HFFc6 (cell line): ENCODE results near the gene AMT. TPM values are rescaled to one million over a fixed set of nuclear protein-coding genes. Genes with fewer than 3 reads are reported as not detected.
"Not testable (repeated sequence)": the region's sequence is repeated elsewhere in the genome, so short reads cannot be mapped to it uniquely, and the experiment has no call there.

Experiments used
- DNase-seq: peaks from one replicate; pipeline ENCODE4 v3.0.0-alpha.2; 2018
- H3K27ac Mint-ChIP-seq: 2 replicates; pipeline ENCODE4 v1.8.0; 2020; ENCODE audit warnings: mild to moderate bottlenecking, mixed read lengths
- H3K27me3 Mint-ChIP-seq: 2 replicates; pipeline ENCODE4 v1.8.0; 2021; ENCODE audit warnings: mild to moderate bottlenecking, moderate library complexity, mixed read lengths; ENCODE audit not compliant: insufficient read depth
- H3K36me3 Mint-ChIP-seq: 2 replicates; pipeline ENCODE4 v1.8.0; 2021; ENCODE audit warnings: low read depth, mixed read lengths
- H3K4me1 Mint-ChIP-seq: 2 replicates; pipeline ENCODE4 v1.8.0; 2020; ENCODE audit warnings: low read depth, mixed read lengths
- H3K4me3 Mint-ChIP-seq: 2 replicates; pipeline ENCODE4 v1.8.0; 2020; ENCODE audit warnings: mild to moderate bottlenecking, moderate library complexity, mixed read lengths
- H3K9me3 Mint-ChIP-seq: 2 replicates; pipeline ENCODE4 v1.8.0; 2020; ENCODE audit warnings: mild to moderate bottlenecking, mixed read lengths
- CTCF ChIP-seq: fragments of 200-600 bp; sonication (generic); IDR thresholded peaks from 2 replicates; pipeline ENCODE4 v1.5.0; 2021; ENCODE audit warnings: antibody characterized with exemption, mild to moderate bottlenecking
- total RNA-seq, 6 experiments: library from RNA; stranded (reverse); fragmentation: NEBNext Ultra II Directional; extraction: Animal tissue kit (Norgen Biotek cat#: 25700); gene quantifications; 2 replicates in 1 of 6; 3 replicates in 5 of 6; pipeline ENCODE4 v1.2.3, GENCODE V29; 2021

Gene AMT
- total RNA-seq, 6 experiments from 2014 or later = 0.78 to 3.2 (median 1.2) TPM

GRCh38 chr3:49410066-49410845 is 12.0 kb downstream of the AMT start:
- Mint-ChIP-seq H3K9me3 (no peaks in the 10 kb centered on the region), H3K27ac (peak overlapping the region; percentile 96), H3K36me3 (peaks cover 34% of the 10 kb centered on the region), H3K4me3 (peak overlapping the region; percentile 98), H3K4me1 (peaks cover 60% of the 10 kb centered on the region), H3K27me3 (peaks cover 7% of the 10 kb centered on the region; the same call in 1 of the 2 replicates)
- TF ChIP-seq CTCF = no peak
- no peak for DNase-seq

GRCh38 chr3:49406571-49407565 is 15.4 kb downstream of the AMT start:
- Mint-ChIP-seq H3K4me1 (peaks cover 47% of the 10 kb centered on the region), H3K9me3 (no peaks in the 10 kb centered on the region), H3K27me3 (peaks cover 4% of the 10 kb centered on the region; the same call in 1 of the 2 replicates), H3K4me3 (peak overlapping the region; percentile 24; the same call in 1 of the 2 replicates), H3K27ac (peak overlapping the region; percentile 59), H3K36me3 (peaks cover 23% of the 10 kb centered on the region)
- TF ChIP-seq CTCF = no peak
- no peak for DNase-seq

GRCh38 chr3:49405570-49405969 is 16.7 kb downstream of the AMT start:
- not testable (repeated sequence) for DNase-seq, H3K27me3 Mint-ChIP-seq, H3K4me3 Mint-ChIP-seq, H3K9me3 Mint-ChIP-seq
- Mint-ChIP-seq H3K4me1 (peaks cover 51% of the 10 kb centered on the region), H3K36me3 (peaks cover 21% of the 10 kb centered on the region), H3K27ac (peak overlapping the region; percentile 14; the same call in 1 of the 2 replicates)

- Mint-ChIP-seq H3K4me1 (peaks cover 43% of the 10 kb centered on the region), H3K27ac (no peak overlapping the region), H3K27me3 (peaks cover 4% of the 10 kb centered on the region; the same call in 1 of the 2 replicates), H3K36me3 (peaks cover 12% of the 10 kb centered on the region; the same call in 1 of the 2 replicates), H3K9me3 (no peaks in the 10 kb centered on the region), H3K4me3 (no peak overlapping the region)
- no peak for DNase-seq
- TF ChIP-seq CTCF = no peak
These were observed 18.4 kb downstream of the AMT start for GRCh38 chr3:49403891-49404290.

- H3K4me3 Mint-ChIP-seq = no peak overlapping the region
- peaks cover 12% of the 10 kb centered on the region; the same call in 1 of the 2 replicates for H3K36me3 Mint-ChIP-seq
- 0 out of 2 replicates have a peak, but pooled peaks cover 4% of the 10 kb centered on the region for H3K27me3 Mint-ChIP-seq
- no peak for TF ChIP-seq CTCF
- H3K4me1 Mint-ChIP-seq = peaks cover 32% of the 10 kb centered on the region
- DNase-seq = no peak
- no peak overlapping the region for H3K27ac Mint-ChIP-seq
- no peaks in the 10 kb centered on the region for H3K9me3 Mint-ChIP-seq
These were observed 20.5 kb downstream of the AMT start for GRCh38 chr3:49401766-49402165.
